ENCODE results near the gene DNAJB8.

The DNAJB8 gene

GRCh38 chr3:128480717-128481437 is 14.2 kb upstream of the DNAJB8 start:
- Histone ChIP-seq H3K4me3 (ENCODE audit: low read length) (no peak overlapping the region), H3K4me2 (ENCODE audit: low read length) (no peak overlapping the region), H3K9me3 (replicated peaks; ENCODE audit: low read length) (no peaks in the 10 kb centered on the region), H3K27me3 (ENCODE audit: control insufficient read depth, insufficient read depth, low read length) (peaks cover 88% of the 10 kb centered on the region), H3K36me3 (ENCODE audit: insufficient read depth, low read length) (no peaks in the 10 kb centered on the region), H3K4me1 (ENCODE audit: control insufficient read depth, insufficient read depth, low read length) (peaks cover 11% of the 10 kb centered on the region), H3K9ac (ENCODE audit: low read depth, low read length) (no peak overlapping the region)

- peaks cover 88% of the 10 kb centered on the region for H3K27me3 ChIP-seq (ENCODE audit: control insufficient read depth, insufficient read depth, low read length)
- H3K4me3 ChIP-seq (ENCODE audit: low read length) = no peak overlapping the region
- no peak overlapping the region for H3K4me2 ChIP-seq (ENCODE audit: low read length)
- H3K4me1 ChIP-seq (ENCODE audit: control insufficient read depth, insufficient read depth, low read length) = peaks cover 11% of the 10 kb centered on the region
- no peak overlapping the region for H3K9ac ChIP-seq (ENCODE audit: low read depth, low read length)
- no peaks in the 10 kb centered on the region for H3K9me3 ChIP-seq (replicated peaks; ENCODE audit: low read length)
- H3K36me3 ChIP-seq (ENCODE audit: insufficient read depth, low read length) = no peaks in the 10 kb centered on the region
These were observed 13.6 kb upstream of the DNAJB8 start for GRCh38 chr3:128480278-128480677.

- Histone ChIP-seq H3K4me3 (ENCODE audit: low read length) (no peak overlapping the region), H3K9ac (ENCODE audit: low read depth, low read length) (no peak overlapping the region), H3K4me2 (ENCODE audit: low read length) (no peak overlapping the region), H3K9me3 (replicated peaks; ENCODE audit: low read length) (no peaks in the 10 kb centered on the region), H3K27me3 (ENCODE audit: control insufficient read depth, insufficient read depth, low read length) (peaks cover 89% of the 10 kb centered on the region), H3K4me1 (ENCODE audit: control insufficient read depth, insufficient read depth, low read length) (peaks cover 11% of the 10 kb centered on the region), H3K36me3 (ENCODE audit: insufficient read depth, low read length) (no peaks in the 10 kb centered on the region)
These were observed 12.9 kb upstream of the DNAJB8 start for GRCh38 chr3:128479558-128480086.

- H3K4me1 ChIP-seq (ENCODE audit: control insufficient read depth, insufficient read depth, low read length) = peaks cover 11% of the 10 kb centered on the region
- H3K4me2 ChIP-seq (ENCODE audit: low read length) = no peak overlapping the region
- no peaks in the 10 kb centered on the region for H3K36me3 ChIP-seq (ENCODE audit: insufficient read depth, low read length)
- no peaks in the 10 kb centered on the region for H3K9me3 ChIP-seq (replicated peaks; ENCODE audit: low read length)
- no peak overlapping the region for H3K9ac ChIP-seq (ENCODE audit: low read depth, low read length)
- no peak overlapping the region for H3K4me3 ChIP-seq (ENCODE audit: low read length)
- peaks cover 91% of the 10 kb centered on the region for H3K27me3 ChIP-seq (ENCODE audit: control insufficient read depth, insufficient read depth, low read length)
These were observed 12.2 kb upstream of the DNAJB8 start for GRCh38 chr3:128478576-128479506.

- H3K4me1 ChIP-seq (ENCODE audit: control insufficient read depth, insufficient read depth, low read length) = no peaks in the 10 kb centered on the region
- peaks cover 95% of the 10 kb centered on the region for H3K27me3 ChIP-seq (ENCODE audit: control insufficient read depth, insufficient read depth, low read length)
- H3K4me2 ChIP-seq (ENCODE audit: low read length) = no peak overlapping the region
- H3K9ac ChIP-seq (ENCODE audit: low read depth, low read length) = no peak overlapping the region
- no peak overlapping the region for H3K4me3 ChIP-seq (ENCODE audit: low read length)
- no peaks in the 10 kb centered on the region for H3K9me3 ChIP-seq (replicated peaks; ENCODE audit: low read length)
- H3K36me3 ChIP-seq (ENCODE audit: insufficient read depth, low read length) = no peaks in the 10 kb centered on the region
These were observed 10.0 kb upstream of the DNAJB8 start for GRCh38 chr3:128476659-128477058.

GRCh38 chr3:128475355-128475754 is 8.7 kb upstream of the DNAJB8 start:
- Histone ChIP-seq H3K9me3 (replicated peaks; ENCODE audit: low read length) (no peaks in the 10 kb centered on the region), H3K9ac (ENCODE audit: low read depth, low read length) (no peak overlapping the region), H3K4me2 (ENCODE audit: low read length) (no peak overlapping the region), H3K27me3 (ENCODE audit: control insufficient read depth, insufficient read depth, low read length) (peaks cover 96% of the 10 kb centered on the region), H3K4me1 (ENCODE audit: control insufficient read depth, insufficient read depth, low read length) (no peaks in the 10 kb centered on the region), H3K36me3 (ENCODE audit: insufficient read depth, low read length) (no peaks in the 10 kb centered on the region), H3K4me3 (ENCODE audit: low read length) (no peak overlapping the region)

GRCh38 chr3:128473737-128474136 is 7.0 kb upstream of the DNAJB8 start:
- Histone ChIP-seq H3K4me2 (ENCODE audit: low read length) (no peak overlapping the region), H3K4me3 (ENCODE audit: low read length) (no peak overlapping the region), H3K9me3 (replicated peaks; ENCODE audit: low read length) (no peaks in the 10 kb centered on the region), H3K9ac (ENCODE audit: low read depth, low read length) (no peak overlapping the region), H3K27me3 (ENCODE audit: control insufficient read depth, insufficient read depth, low read length) (peaks cover 90% of the 10 kb centered on the region), H3K4me1 (ENCODE audit: control insufficient read depth, insufficient read depth, low read length) (no peaks in the 10 kb centered on the region), H3K36me3 (ENCODE audit: insufficient read depth, low read length) (no peaks in the 10 kb centered on the region)

GRCh38 chr3:128473180-128473519 is 6.5 kb upstream of the DNAJB8 start:
- Histone ChIP-seq H3K9me3 (replicated peaks; ENCODE audit: low read length) (no peaks in the 10 kb centered on the region), H3K9ac (ENCODE audit: low read depth, low read length) (no peak overlapping the region), H3K27me3 (ENCODE audit: control insufficient read depth, insufficient read depth, low read length) (peaks cover 86% of the 10 kb centered on the region), H3K4me3 (ENCODE audit: low read length) (no peak overlapping the region), H3K4me2 (ENCODE audit: low read length) (no peak overlapping the region), H3K4me1 (ENCODE audit: control insufficient read depth, insufficient read depth, low read length) (no peaks in the 10 kb centered on the region), H3K36me3 (ENCODE audit: insufficient read depth, low read length) (no peaks in the 10 kb centered on the region)

GRCh38 chr3:128472449-128473179 is 5.9 kb upstream of the DNAJB8 start:
- Histone ChIP-seq H3K9me3 (replicated peaks; ENCODE audit: low read length) (no peaks in the 10 kb centered on the region), H3K27me3 (ENCODE audit: control insufficient read depth, insufficient read depth, low read length) (peaks cover 86% of the 10 kb centered on the region), H3K9ac (ENCODE audit: low read depth, low read length) (no peak overlapping the region), H3K4me2 (ENCODE audit: low read length) (no peak overlapping the region), H3K36me3 (ENCODE audit: insufficient read depth, low read length) (no peaks in the 10 kb centered on the region), H3K4me3 (ENCODE audit: low read length) (no peak overlapping the region), H3K4me1 (ENCODE audit: control insufficient read depth, insufficient read depth, low read length) (no peaks in the 10 kb centered on the region)

GRCh38 chr3:128471720-128472119 is 5.0 kb upstream of the DNAJB8 start:
- H3K36me3 ChIP-seq (ENCODE audit: insufficient read depth, low read length) = no peaks in the 10 kb centered on the region

GRCh38 chr3:128471110-128471509 is 4.4 kb upstream of the DNAJB8 start:
- no peaks in the 10 kb centered on the region for H3K9me3 ChIP-seq (replicated peaks; ENCODE audit: low read length)
- no peak overlapping the region for H3K4me2 ChIP-seq (ENCODE audit: low read length)
- H3K27me3 ChIP-seq (ENCODE audit: control insufficient read depth, insufficient read depth, low read length) = peaks cover 78% of the 10 kb centered on the region
- H3K36me3 ChIP-seq (ENCODE audit: insufficient read depth, low read length) = no peaks in the 10 kb centered on the region
- no peak overlapping the region for H3K9ac ChIP-seq (ENCODE audit: low read depth, low read length)
- no peak overlapping the region for H3K4me3 ChIP-seq (ENCODE audit: low read length)
- no peaks in the 10 kb centered on the region for H3K4me1 ChIP-seq (ENCODE audit: control insufficient read depth, insufficient read depth, low read length)

More at GRCh38 chr3:128471720-128472119, 5.0 kb upstream of the DNAJB8 start:
- Histone ChIP-seq H3K9me3 (replicated peaks; ENCODE audit: low read length) (no peaks in the 10 kb centered on the region), H3K4me2 (ENCODE audit: low read length) (no peak overlapping the region), H3K9ac (ENCODE audit: low read depth, low read length) (no peak overlapping the region), H3K4me1 (ENCODE audit: control insufficient read depth, insufficient read depth, low read length) (no peaks in the 10 kb centered on the region), H3K27me3 (ENCODE audit: control insufficient read depth, insufficient read depth, low read length) (peaks cover 84% of the 10 kb centered on the region), H3K4me3 (ENCODE audit: low read length) (no peak overlapping the region)
